ENCODE data around the gene DHRS13. TPM values are rescaled to one million over a fixed set of nuclear protein-coding genes. Genes with fewer than 3 reads are reported as not detected.

Gene DHRS13
- total RNA-seq, 1 experiment from 2014 or later, result 28.5 TPM

DNA sequence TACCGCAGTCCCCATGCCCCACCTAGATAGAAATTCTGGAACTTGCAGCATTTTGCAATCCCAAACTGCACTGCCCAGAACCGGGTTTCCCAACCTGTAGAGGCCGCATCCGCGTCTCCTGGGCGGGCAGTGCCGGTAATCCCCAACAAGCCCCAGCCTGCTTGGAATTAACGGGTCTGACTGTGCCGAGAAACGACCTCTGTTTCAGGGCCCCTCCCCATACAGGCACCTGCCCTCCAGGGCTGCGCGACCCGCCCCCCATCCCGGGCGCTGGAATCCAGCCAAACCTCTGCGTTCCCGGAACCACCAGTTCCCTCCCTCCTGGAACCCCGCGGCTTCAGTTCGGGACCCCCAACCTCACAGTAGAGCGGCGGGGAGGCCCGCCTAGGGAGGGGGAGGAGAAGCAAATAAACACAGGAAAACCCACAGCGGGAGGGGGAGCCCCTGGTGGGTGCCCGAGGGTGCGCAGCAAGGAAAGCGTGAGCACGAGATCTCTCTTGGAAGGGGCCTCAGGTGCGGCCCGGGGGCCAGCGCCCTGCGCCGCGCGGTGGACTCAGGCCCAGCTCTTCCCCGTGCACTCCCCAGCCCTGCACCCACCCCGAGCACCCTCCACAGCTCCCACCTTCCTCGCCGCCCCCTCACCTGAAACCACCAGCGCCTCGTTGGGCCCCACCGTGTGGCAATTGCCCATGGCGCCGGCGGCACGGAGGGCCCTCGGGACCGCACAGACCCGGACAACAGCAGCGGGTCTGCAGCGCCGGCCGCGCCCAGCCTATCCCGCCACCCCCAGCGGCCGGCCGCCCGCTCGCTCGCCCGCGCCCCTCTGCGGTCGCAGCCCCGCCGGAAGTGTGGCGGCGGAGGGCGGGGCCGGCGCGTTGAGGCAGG, 5.8 kb downstream of the DHRS13 start, which contains the start of gene FLOT2 (continued):
- TF ChIP-seq, protein P1, sequence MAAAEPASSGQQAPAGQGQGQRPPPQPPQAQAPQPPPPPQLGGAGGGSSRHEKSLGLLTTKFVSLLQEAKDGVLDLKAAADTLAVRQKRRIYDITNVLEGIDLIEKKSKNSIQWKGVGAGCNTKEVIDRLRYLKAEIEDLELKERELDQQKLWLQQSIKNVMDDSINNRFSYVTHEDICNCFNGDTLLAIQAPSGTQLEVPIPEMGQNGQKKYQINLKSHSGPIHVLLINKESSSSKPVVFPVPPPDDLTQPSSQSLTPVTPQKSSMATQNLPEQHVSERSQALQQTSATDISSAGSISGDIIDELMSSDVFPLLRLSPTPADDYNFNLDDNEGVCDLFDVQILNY (CRISPR knock-in tag; IDR thresholded peaks at IDR 0.05), result no peak; the same call in 1 of the 2 replicates
- TF ChIP-seq ZNF138 (CRISPR knock-in tag; conservative IDR thresholded peaks at IDR 0.05) (no peak), HMGA2 (CRISPR knock-in tag; IDR thresholded peaks at IDR 0.05) (no peak), ZNF317 (CRISPR knock-in tag; IDR thresholded peaks at IDR 0.05; ENCODE audit: borderline replicate concordance, low read depth) (no peak), PRRX2 (CRISPR knock-in tag; IDR thresholded peaks at IDR 0.05) (peak; percentile 1), SP1 (CRISPR knock-in tag; conservative IDR thresholded peaks at IDR 0.05) (peak; percentile 90; the same call in 1 of the 2 replicates)

DNA sequence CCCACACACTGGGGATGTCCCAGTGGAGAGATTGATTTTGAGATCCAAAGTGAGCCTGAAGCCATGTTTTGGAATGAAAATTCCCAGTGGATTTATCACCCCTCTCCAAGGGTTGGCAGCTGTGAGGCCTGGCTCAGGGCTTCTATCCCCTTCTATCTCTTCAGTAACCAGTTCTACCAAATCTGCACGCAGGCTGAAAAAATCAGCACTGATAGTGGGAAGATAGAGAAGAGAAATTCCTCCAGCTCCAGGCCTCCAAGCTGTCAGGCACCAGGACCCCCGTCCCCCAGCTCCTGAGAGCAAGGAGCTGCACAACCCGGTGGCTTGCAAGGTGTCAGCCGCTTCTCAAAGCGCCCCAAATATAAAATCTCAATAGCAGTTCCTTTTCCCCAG, 6.4 kb downstream of the DHRS13 start:
- CTCF ChIA-PET, result interaction anchor here (0.9 to 5.1 kb wide), 7 partner anchors 17 to 221 kb away, joined by 3 to 55 read pairs (median 6); partner anchors contain the start of genes NEK8 and TLCD1
- peaks cover 27% of the 10 kb centered on the region for H3K4me1 Mint-ChIP-seq
- TF ChIP-seq, protein P2, sequence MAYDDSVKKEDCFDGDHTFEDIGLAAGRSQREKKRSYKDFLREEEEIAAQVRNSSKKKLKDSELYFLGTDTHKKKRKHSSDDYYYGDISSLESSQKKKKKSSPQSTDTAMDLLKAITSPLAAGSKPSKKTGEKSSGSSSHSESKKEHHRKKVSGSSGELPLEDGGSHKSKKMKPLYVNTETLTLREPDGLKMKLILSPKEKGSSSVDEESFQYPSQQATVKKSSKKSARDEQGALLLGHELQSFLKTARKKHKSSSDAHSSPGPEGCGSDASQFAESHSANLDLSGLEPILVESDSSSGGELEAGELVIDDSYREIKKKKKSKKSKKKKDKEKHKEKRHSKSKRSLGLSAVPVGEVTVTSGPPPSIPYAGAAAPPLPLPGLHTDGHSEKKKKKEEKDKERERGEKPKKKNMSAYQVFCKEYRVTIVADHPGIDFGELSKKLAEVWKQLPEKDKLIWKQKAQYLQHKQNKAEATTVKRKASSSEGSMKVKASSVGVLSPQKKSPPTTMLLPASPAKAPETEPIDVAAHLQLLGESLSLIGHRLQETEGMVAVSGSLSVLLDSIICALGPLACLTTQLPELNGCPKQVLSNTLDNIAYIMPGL (CRISPR knock-in tag; IDR thresholded peaks at IDR 0.05), result no peak
- TF ChIP-seq CREM (CRISPR knock-in tag; IDR thresholded peaks at IDR 0.05) (no peak), GTF2I (CRISPR knock-in tag; conservative IDR thresholded peaks at IDR 0.05) (no peak), ZNF423 (CRISPR knock-in tag; IDR thresholded peaks at IDR 0.05) (no peak), ZNF232 (CRISPR knock-in tag; IDR thresholded peaks at IDR 0.05) (no peak), JAZF1 (CRISPR knock-in tag; IDR thresholded peaks at IDR 0.05) (no peak), ZNF416 (CRISPR knock-in tag; IDR thresholded peaks at IDR 0.05) (no peak), ZNF121 (CRISPR knock-in tag; IDR thresholded peaks at IDR 0.05) (no peak), NR3C1 (CRISPR knock-in tag; conservative IDR thresholded peaks at IDR 0.05; ENCODE audit: low read depth) (no peak)
- TF ChIP-seq, protein P3, sequence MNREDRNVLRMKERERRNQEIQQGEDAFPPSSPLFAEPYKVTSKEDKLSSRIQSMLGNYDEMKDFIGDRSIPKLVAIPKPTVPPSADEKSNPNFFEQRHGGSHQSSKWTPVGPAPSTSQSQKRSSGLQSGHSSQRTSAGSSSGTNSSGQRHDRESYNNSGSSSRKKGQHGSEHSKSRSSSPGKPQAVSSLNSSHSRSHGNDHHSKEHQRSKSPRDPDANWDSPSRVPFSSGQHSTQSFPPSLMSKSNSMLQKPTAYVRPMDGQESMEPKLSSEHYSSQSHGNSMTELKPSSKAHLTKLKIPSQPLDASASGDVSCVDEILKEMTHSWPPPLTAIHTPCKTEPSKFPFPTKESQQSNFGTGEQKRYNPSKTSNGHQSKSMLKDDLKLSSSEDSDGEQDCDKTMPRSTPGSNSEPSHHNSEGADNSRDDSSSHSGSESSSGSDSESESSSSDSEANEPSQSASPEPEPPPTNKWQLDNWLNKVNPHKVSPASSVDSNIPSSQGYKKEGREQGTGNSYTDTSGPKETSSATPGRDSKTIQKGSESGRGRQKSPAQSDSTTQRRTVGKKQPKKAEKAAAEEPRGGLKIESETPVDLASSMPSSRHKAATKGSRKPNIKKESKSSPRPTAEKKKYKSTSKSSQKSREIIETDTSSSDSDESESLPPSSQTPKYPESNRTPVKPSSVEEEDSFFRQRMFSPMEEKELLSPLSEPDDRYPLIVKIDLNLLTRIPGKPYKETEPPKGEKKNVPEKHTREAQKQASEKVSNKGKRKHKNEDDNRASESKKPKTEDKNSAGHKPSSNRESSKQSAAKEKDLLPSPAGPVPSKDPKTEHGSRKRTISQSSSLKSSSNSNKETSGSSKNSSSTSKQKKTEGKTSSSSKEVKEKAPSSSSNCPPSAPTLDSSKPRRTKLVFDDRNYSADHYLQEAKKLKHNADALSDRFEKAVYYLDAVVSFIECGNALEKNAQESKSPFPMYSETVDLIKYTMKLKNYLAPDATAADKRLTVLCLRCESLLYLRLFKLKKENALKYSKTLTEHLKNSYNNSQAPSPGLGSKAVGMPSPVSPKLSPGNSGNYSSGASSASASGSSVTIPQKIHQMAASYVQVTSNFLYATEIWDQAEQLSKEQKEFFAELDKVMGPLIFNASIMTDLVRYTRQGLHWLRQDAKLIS (CRISPR knock-in tag; IDR thresholded peaks at IDR 0.05; ENCODE audit: borderline replicate concordance), result no peak
- TF ChIP-seq, protein P4, sequence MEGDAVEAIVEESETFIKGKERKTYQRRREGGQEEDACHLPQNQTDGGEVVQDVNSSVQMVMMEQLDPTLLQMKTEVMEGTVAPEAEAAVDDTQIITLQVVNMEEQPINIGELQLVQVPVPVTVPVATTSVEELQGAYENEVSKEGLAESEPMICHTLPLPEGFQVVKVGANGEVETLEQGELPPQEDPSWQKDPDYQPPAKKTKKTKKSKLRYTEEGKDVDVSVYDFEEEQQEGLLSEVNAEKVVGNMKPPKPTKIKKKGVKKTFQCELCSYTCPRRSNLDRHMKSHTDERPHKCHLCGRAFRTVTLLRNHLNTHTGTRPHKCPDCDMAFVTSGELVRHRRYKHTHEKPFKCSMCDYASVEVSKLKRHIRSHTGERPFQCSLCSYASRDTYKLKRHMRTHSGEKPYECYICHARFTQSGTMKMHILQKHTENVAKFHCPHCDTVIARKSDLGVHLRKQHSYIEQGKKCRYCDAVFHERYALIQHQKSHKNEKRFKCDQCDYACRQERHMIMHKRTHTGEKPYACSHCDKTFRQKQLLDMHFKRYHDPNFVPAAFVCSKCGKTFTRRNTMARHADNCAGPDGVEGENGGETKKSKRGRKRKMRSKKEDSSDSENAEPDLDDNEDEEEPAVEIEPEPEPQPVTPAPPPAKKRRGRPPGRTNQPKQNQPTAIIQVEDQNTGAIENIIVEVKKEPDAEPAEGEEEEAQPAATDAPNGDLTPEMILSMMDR (IDR thresholded peaks at IDR 0.05), result no peak
- TF ChIP-seq, protein P5, sequence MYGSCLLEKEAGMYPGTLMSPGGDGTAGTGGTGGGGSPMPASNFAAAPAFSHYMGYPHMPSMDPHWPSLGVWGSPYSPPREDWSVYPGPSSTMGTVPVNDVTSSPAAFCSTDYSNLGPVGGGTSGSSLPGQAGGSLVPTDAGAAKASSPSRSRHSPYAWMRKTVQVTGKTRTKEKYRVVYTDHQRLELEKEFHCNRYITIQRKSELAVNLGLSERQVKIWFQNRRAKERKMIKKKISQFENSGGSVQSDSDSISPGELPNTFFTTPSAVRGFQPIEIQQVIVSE (CRISPR knock-in tag; IDR thresholded peaks at IDR 0.05; ENCODE audit: borderline replicate concordance), result no peak
- TF ChIP-seq, protein P6, sequence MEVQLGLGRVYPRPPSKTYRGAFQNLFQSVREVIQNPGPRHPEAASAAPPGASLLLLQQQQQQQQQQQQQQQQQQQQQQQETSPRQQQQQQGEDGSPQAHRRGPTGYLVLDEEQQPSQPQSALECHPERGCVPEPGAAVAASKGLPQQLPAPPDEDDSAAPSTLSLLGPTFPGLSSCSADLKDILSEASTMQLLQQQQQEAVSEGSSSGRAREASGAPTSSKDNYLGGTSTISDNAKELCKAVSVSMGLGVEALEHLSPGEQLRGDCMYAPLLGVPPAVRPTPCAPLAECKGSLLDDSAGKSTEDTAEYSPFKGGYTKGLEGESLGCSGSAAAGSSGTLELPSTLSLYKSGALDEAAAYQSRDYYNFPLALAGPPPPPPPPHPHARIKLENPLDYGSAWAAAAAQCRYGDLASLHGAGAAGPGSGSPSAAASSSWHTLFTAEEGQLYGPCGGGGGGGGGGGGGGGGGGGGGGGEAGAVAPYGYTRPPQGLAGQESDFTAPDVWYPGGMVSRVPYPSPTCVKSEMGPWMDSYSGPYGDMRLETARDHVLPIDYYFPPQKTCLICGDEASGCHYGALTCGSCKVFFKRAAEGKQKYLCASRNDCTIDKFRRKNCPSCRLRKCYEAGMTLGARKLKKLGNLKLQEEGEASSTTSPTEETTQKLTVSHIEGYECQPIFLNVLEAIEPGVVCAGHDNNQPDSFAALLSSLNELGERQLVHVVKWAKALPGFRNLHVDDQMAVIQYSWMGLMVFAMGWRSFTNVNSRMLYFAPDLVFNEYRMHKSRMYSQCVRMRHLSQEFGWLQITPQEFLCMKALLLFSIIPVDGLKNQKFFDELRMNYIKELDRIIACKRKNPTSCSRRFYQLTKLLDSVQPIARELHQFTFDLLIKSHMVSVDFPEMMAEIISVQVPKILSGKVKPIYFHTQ (CRISPR knock-in tag; IDR thresholded peaks at IDR 0.05), result no peak
- TF ChIP-seq, protein P7, sequence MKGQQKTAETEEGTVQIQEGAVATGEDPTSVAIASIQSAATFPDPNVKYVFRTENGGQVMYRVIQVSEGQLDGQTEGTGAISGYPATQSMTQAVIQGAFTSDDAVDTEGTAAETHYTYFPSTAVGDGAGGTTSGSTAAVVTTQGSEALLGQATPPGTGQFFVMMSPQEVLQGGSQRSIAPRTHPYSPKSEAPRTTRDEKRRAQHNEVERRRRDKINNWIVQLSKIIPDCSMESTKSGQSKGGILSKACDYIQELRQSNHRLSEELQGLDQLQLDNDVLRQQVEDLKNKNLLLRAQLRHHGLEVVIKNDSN (CRISPR knock-in tag; IDR thresholded peaks at IDR 0.05), result no peak

More for the DNA sequence above, 6.4 kb downstream of the DHRS13 start:
- Mint-ChIP-seq H3K4me3 (peak overlapping the region; percentile 94), H3K27ac (peak overlapping the region; percentile 93), H3K9me3 (no peaks in the 10 kb centered on the region), H3K36me3 (peaks cover 16% of the 10 kb centered on the region), H3K27me3 (ENCODE audit: low read depth) (no peaks in the 10 kb centered on the region)
- DNase-seq (ENCODE audit: low spot score) (no peak), ATAC-seq (no peak)
- POLR2A ChIA-PET, result interaction anchor here (1.2 to 4.0 kb wide), 3 partner anchors 21 to 169 kb away, joined by 3 to 21 read pairs (median 9); partner anchors contain the start of gene NEK8
